ENCODE results near the gene RALGPS1.
A peak's percentile ranks its signal among the peaks of the same experiment; 100 is the strongest.

Gene RALGPS1

GRCh38 chr9:126914458-126915280, at the start of gene RALGPS1:
TSS of gene RALGPS1 (plus strand) at chr9:126914782. CDS start at chr9:126962290, 47,508 bp downstream.
- DNase-seq (ENCODE audit: low spot score), result peak; percentile 96

GRCh38 chr9:126869368-126869767, 45.2 kb upstream of the RALGPS1 start:
- peak; percentile 74 for DNase-seq (ENCODE audit: low spot score)

GRCh38 chr9:126872516-126872915, 42.1 kb upstream of the RALGPS1 start:
- no peak for DNase-seq (ENCODE audit: low spot score)

- DNase-seq (ENCODE audit: low spot score), result no peak
Observed at GRCh38 chr9:126874546-126875314, 39.9 kb upstream of the RALGPS1 start.

GRCh38 chr9:126875756-126876510, 38.6 kb upstream of the RALGPS1 start:
- no peak for DNase-seq (ENCODE audit: low spot score)

GRCh38 chr9:126876531-126876930, 38.1 kb upstream of the RALGPS1 start:
- no peak for DNase-seq (ENCODE audit: low spot score)

- no peak for DNase-seq (ENCODE audit: low spot score)
Observed at GRCh38 chr9:126877418-126877817, 37.2 kb upstream of the RALGPS1 start.

GRCh38 chr9:126879288-126879687, 35.3 kb upstream of the RALGPS1 start:
- no peak for DNase-seq (ENCODE audit: low spot score)

- no peak for DNase-seq (ENCODE audit: low spot score)
Observed at GRCh38 chr9:126880226-126880946, 34.2 kb upstream of the RALGPS1 start.

- no peak for DNase-seq (ENCODE audit: low spot score)
Observed at GRCh38 chr9:126880947-126881332, 33.6 kb upstream of the RALGPS1 start.

GRCh38 chr9:126882746-126883145, 31.8 kb upstream of the RALGPS1 start:
- no peak for DNase-seq (ENCODE audit: low spot score)

GRCh38 chr9:126883636-126884035, 30.9 kb upstream of the RALGPS1 start:
- no peak for DNase-seq (ENCODE audit: low spot score)

- no peak for DNase-seq (ENCODE audit: low spot score)
Observed at GRCh38 chr9:126885131-126885641, 29.4 kb upstream of the RALGPS1 start.

GRCh38 chr9:126886034-126886822, 28.4 kb upstream of the RALGPS1 start:
- DNase-seq (ENCODE audit: low spot score), result no peak

GRCh38 chr9:126886897-126887296, 27.7 kb upstream of the RALGPS1 start:
- DNase-seq (ENCODE audit: low spot score), result no peak

- DNase-seq (ENCODE audit: low spot score), result no peak
Observed at GRCh38 chr9:126891676-126892075, 22.9 kb upstream of the RALGPS1 start.

- no peak for DNase-seq (ENCODE audit: low spot score)
Observed at GRCh38 chr9:126893079-126893478, 21.5 kb upstream of the RALGPS1 start.

GRCh38 chr9:126894052-126894603, 20.5 kb upstream of the RALGPS1 start:
- no peak for DNase-seq (ENCODE audit: low spot score)

GRCh38 chr9:126902210-126902609, 12.4 kb upstream of the RALGPS1 start:
- DNase-seq (ENCODE audit: low spot score), result no peak

- no peak for DNase-seq (ENCODE audit: low spot score)
Observed at GRCh38 chr9:126904586-126904985, 10.0 kb upstream of the RALGPS1 start.

All from SW480 (cell line).